Uterus (tissue), 4 donors: ENCODE data around the gene WASF2. TPM values are rescaled to one million over a fixed set of nuclear protein-coding genes. Genes with fewer than 3 reads are reported as not detected.

Source experiments
- DNase-seq, 2 donors: peaks; one replicate each; pipeline ENCODE4 v3.0.0-alpha.2; 2019 to 2020
- H3K27ac ChIP-seq, 2 donors: fragments of 200-600 bp; sonication (generic); 1 replicate in 1 of 2; 2 replicates in 1 of 2; pipeline ENCODE4 v1.5.1; 2016 to 2018
- H3K27me3 ChIP-seq, 2 donors: fragments of 200-600 bp; sonication (generic); one replicate each; pipeline ENCODE4 v1.5.1; 2018 to 2019; ENCODE audit warnings: control low read depth in 1 of 2
- H3K36me3 ChIP-seq, 2 donors: fragments of 200-600 bp; sonication (generic); one replicate each; pipeline ENCODE4 v1.5.1; 2019; ENCODE audit warnings: control low read depth in 1 of 2
- H3K4me1 ChIP-seq, 2 donors: fragments of 200-600 bp; sonication (generic); one replicate each; pipeline ENCODE4 v1.5.1; 2018 to 2019; ENCODE audit warnings: control low read depth in 1 of 2
- H3K4me3 ChIP-seq, 2 donors: fragments of 200-600 bp; sonication (generic); 1 replicate in 1 of 2; 2 replicates in 1 of 2; pipeline ENCODE4 v1.5.1; 2018 to 2019; ENCODE audit warnings: mild to moderate bottlenecking in 1 of 2
- H3K9me3 ChIP-seq, 2 donors: fragments of 200-600 bp; sonication (generic); one replicate each; pipeline ENCODE4 v1.5.1; 2019; ENCODE audit warnings: control low read depth in 1 of 2
- POLR2A ChIP-seq, 2 donors: fragments of 450-650 bp; IDR thresholded peaks; one replicate each; pipeline ENCODE4 v1.6.1; 2016; ENCODE audit warnings: antibody characterized with exemption in 2 of 2, mild to moderate bottlenecking in 1 of 2, moderate library complexity in 1 of 2
- intact Hi-C: fragments of 100-400 bp; cut with DNase I; formaldehyde crosslinking; loops from one replicate; pipeline ENCODE4 v1.15.1; 2023; ENCODE audit warnings: low total_unique reads
- total RNA-seq, 4 donors: library from RNA; depleted of rRNA in 3 of 4; stranded (reverse); fragments of >200 nt in 3 of 4; gene quantifications; one replicate each; pipeline versions ENCODE4 v1.1.0 to v1.2.4, GENCODE V29; 2014 to 2023
- TF ChIP-seq, protein P1 (sequence below), 4 experiments: fragments of 200-600 bp in 2 of 4; fragments of 450-650 bp in 2 of 4; sonication (generic) in 2 of 4; IDR thresholded peaks; one replicate each; pipeline ENCODE4 v1.5.1; 2016 to 2019; ENCODE audit warnings: antibody characterized with exemption in 4 of 4, mild to moderate bottlenecking in 2 of 4, moderate library complexity in 1 of 4
- donor health status: DM: yes; HTN: yes; CAD: no.

Gene WASF2
- total RNA-seq, 4 donors from 2014 or later, result 27.2 to 178 (median 41.1) TPM

DNA sequence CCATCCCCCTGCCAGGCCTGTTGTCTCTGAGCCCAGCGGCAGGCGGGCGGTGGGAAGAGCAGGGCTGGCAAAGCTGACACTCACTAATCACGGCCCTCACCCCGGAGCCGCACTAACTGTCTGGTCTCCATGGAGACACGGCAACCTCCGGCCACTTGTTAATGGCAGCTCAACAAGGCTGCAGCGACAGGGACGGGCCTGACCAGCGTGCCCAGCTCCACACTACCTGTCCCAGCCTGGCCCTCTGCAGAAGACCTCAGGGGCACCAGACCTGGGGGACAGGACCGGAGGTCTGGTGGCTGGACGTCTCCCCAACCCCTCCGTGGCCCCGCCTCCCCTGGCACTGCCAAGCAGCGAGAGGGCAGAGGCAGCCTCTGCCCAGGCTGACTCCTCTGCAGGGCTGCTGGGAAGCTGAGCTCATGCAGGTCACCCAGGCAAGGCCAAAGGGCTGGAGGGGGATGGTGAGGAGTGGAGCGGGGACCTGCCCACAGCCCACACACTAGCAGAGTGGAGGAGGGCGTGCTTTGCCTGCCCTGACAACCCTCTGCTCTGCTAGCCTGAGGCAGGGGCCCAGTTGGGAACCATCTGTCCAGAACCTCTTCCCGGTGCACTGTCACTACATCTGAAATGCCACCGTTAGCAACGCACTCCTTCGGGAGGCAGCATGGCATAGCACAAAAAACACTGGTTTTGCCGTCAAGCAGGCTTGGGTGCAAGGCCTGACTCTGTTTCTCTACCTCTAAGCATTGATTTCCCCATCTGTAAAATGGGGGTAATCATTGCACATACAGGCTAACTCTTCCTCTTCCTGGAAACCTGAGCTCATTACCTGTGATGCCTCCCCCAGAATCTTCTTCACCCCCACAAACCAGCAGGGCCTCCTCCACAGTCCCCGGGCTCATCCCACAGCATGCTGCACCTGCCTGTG, 29.6 kb upstream of the WASF2 start:
- Histone ChIP-seq H3K9me3 (no peaks in the 10 kb centered on the region), H3K4me1 (peaks cover 0 to 34% of the 10 kb centered on the region in 2 donors), H3K27me3 (no peaks in the 10 kb centered on the region), H3K4me3 (no peak overlapping the region), H3K36me3 (no peaks in the 10 kb centered on the region), H3K27ac (peak overlapping the region; percentile 2 to 22)
- intact Hi-C loops, result loop anchor here (10.0 kb wide), 1 partner anchor 85 kb away; the partner anchor contains the start of gene AHDC1
- DNase-seq, result no peak
- no peak for TF ChIP-seq POLR2A (IDR thresholded peaks at IDR 0.05)
- TF ChIP-seq, protein P1, sequence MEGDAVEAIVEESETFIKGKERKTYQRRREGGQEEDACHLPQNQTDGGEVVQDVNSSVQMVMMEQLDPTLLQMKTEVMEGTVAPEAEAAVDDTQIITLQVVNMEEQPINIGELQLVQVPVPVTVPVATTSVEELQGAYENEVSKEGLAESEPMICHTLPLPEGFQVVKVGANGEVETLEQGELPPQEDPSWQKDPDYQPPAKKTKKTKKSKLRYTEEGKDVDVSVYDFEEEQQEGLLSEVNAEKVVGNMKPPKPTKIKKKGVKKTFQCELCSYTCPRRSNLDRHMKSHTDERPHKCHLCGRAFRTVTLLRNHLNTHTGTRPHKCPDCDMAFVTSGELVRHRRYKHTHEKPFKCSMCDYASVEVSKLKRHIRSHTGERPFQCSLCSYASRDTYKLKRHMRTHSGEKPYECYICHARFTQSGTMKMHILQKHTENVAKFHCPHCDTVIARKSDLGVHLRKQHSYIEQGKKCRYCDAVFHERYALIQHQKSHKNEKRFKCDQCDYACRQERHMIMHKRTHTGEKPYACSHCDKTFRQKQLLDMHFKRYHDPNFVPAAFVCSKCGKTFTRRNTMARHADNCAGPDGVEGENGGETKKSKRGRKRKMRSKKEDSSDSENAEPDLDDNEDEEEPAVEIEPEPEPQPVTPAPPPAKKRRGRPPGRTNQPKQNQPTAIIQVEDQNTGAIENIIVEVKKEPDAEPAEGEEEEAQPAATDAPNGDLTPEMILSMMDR (IDR thresholded peaks at IDR 0.05), result no peak

DNA sequence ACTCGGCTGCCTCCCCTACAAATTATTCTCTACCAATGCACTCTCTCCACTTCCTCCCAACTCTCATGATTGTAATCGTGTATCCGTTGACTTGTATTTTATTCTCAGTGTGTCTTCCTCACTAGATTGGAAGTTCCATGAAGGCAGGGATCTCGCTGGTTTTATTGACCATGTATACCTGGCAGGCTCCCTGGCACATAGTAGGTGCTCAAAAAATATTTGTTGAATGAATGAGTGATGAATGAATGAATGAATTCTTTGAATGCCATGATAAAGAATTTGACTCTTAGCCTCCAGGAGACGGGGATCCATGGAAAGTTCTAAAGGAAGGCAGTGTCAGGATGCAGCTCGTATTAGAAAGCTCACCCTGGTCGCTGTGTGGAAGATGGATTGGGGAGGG, 28.8 kb upstream of the WASF2 start:
- intact Hi-C loops, result no loop called here
- Histone ChIP-seq H3K36me3 (no peaks in the 10 kb centered on the region), H3K9me3 (no peaks in the 10 kb centered on the region), H3K27ac (peak overlapping the region in 1 of 2 donors; percentile 53), H3K4me1 (peaks cover 0 to 34% of the 10 kb centered on the region in 2 donors), H3K27me3 (no peaks in the 10 kb centered on the region), H3K4me3 (no peak overlapping the region)
- TF ChIP-seq POLR2A (IDR thresholded peaks at IDR 0.05), result no peak
- TF ChIP-seq, protein P1 (IDR thresholded peaks at IDR 0.05), result no peak
- DNase-seq, result no peak

DNA sequence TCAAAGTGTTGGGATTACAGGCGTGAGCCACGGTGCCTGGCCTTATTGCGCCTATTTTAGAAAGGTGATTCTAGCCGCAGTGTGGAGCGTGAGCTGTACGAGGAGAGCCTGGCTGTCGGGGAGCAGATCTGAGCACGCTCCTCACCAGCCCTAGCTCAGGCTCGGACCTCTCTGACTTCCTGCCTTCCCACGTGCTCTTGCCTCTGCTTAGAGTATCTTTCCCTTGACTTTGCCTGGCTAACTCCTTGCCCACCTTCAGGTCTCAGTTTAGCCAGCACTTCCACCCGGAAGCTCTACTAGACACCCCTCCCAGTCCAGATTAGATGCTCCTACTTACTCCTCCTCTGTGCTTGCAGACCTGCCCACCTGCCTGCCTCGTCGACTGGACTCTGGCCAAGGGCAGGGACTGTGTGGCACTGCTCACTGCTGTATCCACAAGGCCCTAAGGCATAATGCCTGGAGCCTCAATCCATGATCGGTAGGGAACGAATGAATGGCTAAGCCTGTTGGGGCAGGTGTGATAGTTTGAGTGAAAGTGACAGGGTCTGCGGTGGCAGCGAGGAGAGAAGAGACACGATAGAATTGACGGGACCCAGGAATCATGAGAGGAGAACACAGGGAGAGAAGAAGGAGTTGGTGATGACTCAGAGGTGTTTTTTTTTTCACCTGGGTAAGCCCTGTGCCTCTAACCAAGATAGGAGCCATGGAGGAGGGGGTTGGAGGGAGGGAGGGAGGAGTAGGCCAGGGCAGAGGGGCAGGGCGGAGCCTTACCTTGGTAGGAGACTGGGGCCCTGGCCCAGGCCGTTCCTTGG, 28.1 kb upstream of the WASF2 start:
- no peaks in the 10 kb centered on the region for H3K27me3 ChIP-seq
- no peak for DNase-seq
- intact Hi-C loops, result no loop called here
- H3K9me3 ChIP-seq, result no peaks in the 10 kb centered on the region
- TF ChIP-seq, protein P1 (IDR thresholded peaks at IDR 0.05), result no peak
- TF ChIP-seq POLR2A (IDR thresholded peaks at IDR 0.05), result no peak
- peak overlapping the region; percentile 29 to 53 for H3K27ac ChIP-seq
- H3K36me3 ChIP-seq, result no peaks in the 10 kb centered on the region
- peaks cover 0 to 30% of the 10 kb centered on the region in 2 donors for H3K4me1 ChIP-seq
- no peak overlapping the region for H3K4me3 ChIP-seq

DNA sequence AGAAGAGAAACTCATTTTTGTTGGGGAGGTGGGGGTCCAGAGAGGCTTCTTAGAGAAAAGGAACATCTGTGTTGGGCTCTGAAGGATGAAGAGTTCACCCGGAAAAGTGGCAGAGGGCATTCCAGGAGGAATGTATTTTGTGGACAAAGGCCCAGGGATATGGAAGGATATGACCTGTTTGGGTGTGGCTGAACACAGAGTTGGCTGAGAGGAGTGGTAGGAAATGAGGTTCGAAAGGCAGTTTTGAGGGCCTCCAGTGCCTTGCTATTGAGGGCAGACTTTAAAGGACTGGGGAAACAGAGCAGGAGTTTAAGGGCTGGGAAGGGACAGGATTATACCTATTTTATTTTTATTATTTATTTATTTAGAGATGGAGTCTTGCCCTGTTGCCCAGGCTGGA, 27.3 kb upstream of the WASF2 start:
- Histone ChIP-seq H3K27ac (peak overlapping the region; percentile 29 to 53), H3K9me3 (no peaks in the 10 kb centered on the region), H3K27me3 (no peaks in the 10 kb centered on the region), H3K4me1 (peaks cover 0 to 23% of the 10 kb centered on the region in 2 donors), H3K36me3 (no peaks in the 10 kb centered on the region), H3K4me3 (no peak overlapping the region)
- intact Hi-C loops, result no loop called here
- no peak for DNase-seq
- no peak for TF ChIP-seq POLR2A (IDR thresholded peaks at IDR 0.05)
- TF ChIP-seq, protein P1 (IDR thresholded peaks at IDR 0.05), result no peak
